IMR-90 (cell line): Measurements from ENCODE around the gene OSBP. TPM values are rescaled to one million over a fixed set of nuclear protein-coding genes. Genes with fewer than 3 reads are reported as not detected.
A peak's percentile ranks its signal among the peaks of the same experiment; 100 is the strongest.

Experiments used
- ATAC-seq: fragments of 200-7000 bp; cut with Tn5 transposase; 2 replicates; pipeline ENCODE4 v1.9.1; 2020; ENCODE audit warnings: low read depth, mild to moderate bottlenecking, moderate library complexity
- BruUV-seq: library from RNA; stranded (reverse); fragments of 400-500 nt; replicated peaks from 2 replicates; lab custom pipeline; 2021; lab: Mats Ljungman, UMichigan
- CTCF ChIA-PET: fragments of 300-600 bp; formaldehyde crosslinking; extraction: SDS; loops from one replicate; lab custom pipeline; 2021; ENCODE audit warnings: antibody characterized with exemption; lab: Yijun Ruan, JAX
- POLR2A ChIA-PET: fragments of 300-600 bp; sonication (Branson Sonifier 250); formaldehyde crosslinking; loops from one replicate; lab custom pipeline; 2022; ENCODE audit warnings: antibody characterized with exemption; ENCODE audit not compliant: unreplicated experiment; lab: Charles Lee
- DNase-seq: peaks from one replicate; pipeline ENCODE4 v3.0.0; 2013
- H2AFZ ChIP-seq: replicated peaks from 2 replicates; pipeline ENCODE3; 2013; ENCODE audit warnings: low read length, mild to moderate bottlenecking; ENCODE audit not compliant: poor library complexity
- H2AK5ac ChIP-seq: 2 replicates; pipeline ENCODE4 v1.6.1; 2013; ENCODE audit warnings: low read depth, low read length, inconsistent platforms
- H2AK9ac ChIP-seq: replicated peaks from 2 replicates; pipeline ENCODE3; 2013; ENCODE audit warnings: mild to moderate bottlenecking, low read depth, low read length, moderate library complexity; ENCODE audit not compliant: poor library complexity
- H2BK120ac ChIP-seq: 2 replicates; pipeline ENCODE4 v1.6.1; 2013; ENCODE audit warnings: low read depth, low read length, inconsistent platforms
- H2BK15ac ChIP-seq: 3 replicates; pipeline ENCODE4 v1.6.1; 2013; ENCODE audit warnings: low read depth, low read length, inconsistent platforms
- H2BK20ac ChIP-seq: 2 replicates; pipeline ENCODE4 v1.6.1; 2013; ENCODE audit warnings: low read depth, mild to moderate bottlenecking, inconsistent platforms, low read length, moderate library complexity
- H2BK5ac ChIP-seq: 2 replicates; pipeline ENCODE4 v1.6.1; 2013; ENCODE audit warnings: mild to moderate bottlenecking, low read depth, low read length, inconsistent platforms; ENCODE audit not compliant: poor library complexity, severe bottlenecking
- H3K14ac ChIP-seq: replicated peaks from 2 replicates; pipeline ENCODE4 v1.6.1; 2013; ENCODE audit warnings: low read depth, low read length, inconsistent platforms
- H3K18ac ChIP-seq: 2 replicates; pipeline ENCODE4 v1.6.1; 2013; ENCODE audit warnings: low read depth, low read length, control low read depth
- H3K23ac ChIP-seq: 2 replicates; pipeline ENCODE4 v1.6.1; 2013; ENCODE audit warnings: low read depth, low read length, inconsistent platforms
- H3K27ac ChIP-seq: 2 replicates; pipeline ENCODE4 v1.5.1; 2013; ENCODE audit warnings: mild to moderate bottlenecking, control low read depth, low read length; ENCODE audit not compliant: insufficient read depth
- H3K27me3 ChIP-seq: 2 replicates; pipeline ENCODE4 v1.6.1; 2013; ENCODE audit warnings: low read length; ENCODE audit not compliant: control insufficient read depth, insufficient read depth
- H3K36me3 ChIP-seq: 2 replicates; pipeline ENCODE4 v1.6.1; 2013; ENCODE audit warnings: low read length, mixed read lengths; ENCODE audit not compliant: control insufficient read depth, insufficient read depth
- H3K4ac ChIP-seq: 2 replicates; pipeline ENCODE4 v1.6.1; 2013; ENCODE audit warnings: low read depth, low read length, inconsistent platforms
- H3K4me1 ChIP-seq: 2 replicates; pipeline ENCODE4 v1.6.1; 2013; ENCODE audit warnings: low read length, mixed read lengths; ENCODE audit not compliant: control insufficient read depth, insufficient read depth
- H3K4me2 ChIP-seq: 2 replicates; pipeline ENCODE4 v1.6.1; 2013; ENCODE audit warnings: low read depth, mild to moderate bottlenecking, control low read depth, low read length, moderate library complexity
- H3K4me3 ChIP-seq: 2 replicates; pipeline ENCODE4 v1.5.1; 2013; ENCODE audit warnings: low read depth, mild to moderate bottlenecking, control low read depth, low read length, moderate library complexity; ENCODE audit not compliant: insufficient read depth
- H3K56ac ChIP-seq: 2 replicates; pipeline ENCODE4 v1.6.1; 2013; ENCODE audit warnings: low read length, inconsistent platforms; ENCODE audit not compliant: insufficient read depth; ENCODE audit errors: extremely low read depth
- H3K79me1 ChIP-seq, 2 experiments: 2 replicates each; pipeline ENCODE4 v1.6.1; 2013; ENCODE audit warnings: low read length in 2 of 2, inconsistent platforms in 1 of 2, low read depth in 1 of 2
- H3K9ac ChIP-seq: 2 replicates; pipeline ENCODE4 v1.6.1; 2013; ENCODE audit warnings: low read depth, low read length, control low read depth
- H3K9me1 ChIP-seq: 2 replicates; pipeline ENCODE4 v1.6.1; 2013; ENCODE audit warnings: low read length, inconsistent platforms; ENCODE audit not compliant: insufficient read depth
- H3K9me3 ChIP-seq: 2 replicates; pipeline ENCODE4 v1.6.1; 2013; ENCODE audit warnings: low read length; ENCODE audit not compliant: control insufficient read depth, insufficient read depth
- H4K20me1 ChIP-seq: 2 replicates; pipeline ENCODE4 v1.6.1; 2013; ENCODE audit warnings: low read length, inconsistent platforms; ENCODE audit not compliant: insufficient read depth
- H4K5ac ChIP-seq: 2 replicates; pipeline ENCODE4 v1.6.1; 2013; ENCODE audit warnings: mild to moderate bottlenecking, low read depth, low read length, control low read depth
- H4K8ac ChIP-seq, 2 experiments: 2 replicates each; pipeline ENCODE4 v1.6.1; 2013; ENCODE audit warnings: low read depth in 2 of 2, low read length in 2 of 2, control low read depth in 1 of 2, inconsistent platforms in 1 of 2
- H4K91ac ChIP-seq: 2 replicates; pipeline ENCODE4 v1.6.1; 2013; ENCODE audit warnings: low read depth, low read length, inconsistent platforms; ENCODE audit not compliant: insufficient read depth
- BHLHE40 ChIP-seq: fragments of 150-350 bp; IDR thresholded peaks from 2 replicates; pipeline ENCODE4 v1.6.1; 2016; ENCODE audit warnings: mild to moderate bottlenecking, low read depth, low read length
- CEBPB ChIP-seq: IDR thresholded peaks from 2 replicates; pipeline ENCODE4 v1.6.1; 2012; ENCODE audit warnings: low read depth, low read length, improper control_type of control experiment
- CTCF ChIP-seq: conservative IDR thresholded peaks from 2 replicates; pipeline ENCODE4 v1.5.1; 2012; ENCODE audit warnings: mild to moderate bottlenecking, low read depth, low read length, improper control_type of control experiment
- ELK1 ChIP-seq: fragments of 150-350 bp; IDR thresholded peaks from 2 replicates; pipeline ENCODE4 v1.6.1; 2016; ENCODE audit warnings: low read depth, mild to moderate bottlenecking, low read length, moderate library complexity, borderline replicate concordance
- FOS ChIP-seq: fragments of 150-350 bp; IDR thresholded peaks from 2 replicates; pipeline ENCODE4 v1.6.1; 2016; ENCODE audit warnings: low read depth, low read length
- MAFK ChIP-seq: IDR thresholded peaks from 2 replicates; pipeline ENCODE4 v1.6.1; 2012; ENCODE audit warnings: low read depth, low read length, improper control_type of control experiment
- MAZ ChIP-seq: IDR thresholded peaks from 2 replicates; pipeline ENCODE4 v1.6.1; 2012; ENCODE audit warnings: low read depth, mild to moderate bottlenecking, low read length, improper control_type of control experiment, moderate library complexity, borderline replicate concordance
- MXI1 ChIP-seq: IDR thresholded peaks from 2 replicates; pipeline ENCODE4 v1.6.1; 2012; ENCODE audit warnings: low read depth, mild to moderate bottlenecking, low read length, moderate library complexity, borderline replicate concordance
- NFE2L2 ChIP-seq: fragments of 150-350 bp; IDR thresholded peaks from 2 replicates; pipeline ENCODE4 v1.6.1; 2016; ENCODE audit warnings: low read depth, mild to moderate bottlenecking, low read length
- POLR2A ChIP-seq: IDR thresholded peaks from 2 replicates; pipeline ENCODE4 v1.6.1; 2012; ENCODE audit warnings: mild to moderate bottlenecking, low read depth, low read length
- RAD21 ChIP-seq: IDR thresholded peaks from 2 replicates; pipeline ENCODE4 v1.6.1; 2012; ENCODE audit warnings: low read length, improper control_type of control experiment
- RFX5 ChIP-seq: IDR thresholded peaks from 2 replicates; pipeline ENCODE4 v1.8.0; 2012; ENCODE audit warnings: low read depth, mild to moderate bottlenecking, low read length, moderate library complexity
- SMC3 ChIP-seq: fragments of 150-350 bp; IDR thresholded peaks from 2 replicates; pipeline ENCODE4 v1.6.1; 2016; ENCODE audit warnings: low read depth, mild to moderate bottlenecking, antibody characterized with exemption, low read length, moderate library complexity
- WGBS, 2 experiments: methylation state at CpG; one replicate each; pipeline versions ENCODE4 v1.1.5 to v1.1.7; 2013; ENCODE audit warnings: missing lambda C conversion rate in 2 of 2; ENCODE audit not compliant: insufficient read length in 1 of 2; ENCODE audit errors: extremely low coverage in 2 of 2; 5-methylcytosine and 5-hydroxymethylcytosine counted together
- dilution Hi-C: fragments of 300-500 bp; cut with HindIII; formaldehyde crosslinking; loops from one replicate; pipeline ENCODE4 v1.14.3; 2018; ENCODE audit warnings: low sequenced_read_pairs; ENCODE audit not compliant: unreplicated experiment
- in situ Hi-C: fragments of 300-500 bp; cut with MboI; formaldehyde crosslinking; loops from 3 replicates; pipeline ENCODE4 v1.14.3; 2019; ENCODE audit warnings: low sequenced_read_pairs, inconsistent platforms, mixed read lengths
- intact Hi-C: fragments of 100-400 bp; cut with micrococcal nuclease; formaldehyde crosslinking; loops from 2 replicates; pipeline ENCODE4 v1.10.0; 2022
- polyA plus RNA-seq, 3 experiments: library from polyadenylated mRNA; depleted of rRNA; stranded (reverse); fragments of >200 nt; gene quantifications; 2 replicates each; pipeline ENCODE4 v1.2.3, GENCODE V29; 2012; ENCODE audit warnings: low replicate concordance in 1 of 3
- total RNA-seq: library from RNA; depleted of rRNA; stranded (reverse); fragments of >200 nt; gene quantifications from 2 replicates; pipeline ENCODE4 v1.2.3, GENCODE V29; 2012

OSBP gene
- total and polyA plus RNA-seq, 2 of the 4 experiments (the other 2 are of a cell fraction), result 22.1 to 27.4 TPM

DNA sequence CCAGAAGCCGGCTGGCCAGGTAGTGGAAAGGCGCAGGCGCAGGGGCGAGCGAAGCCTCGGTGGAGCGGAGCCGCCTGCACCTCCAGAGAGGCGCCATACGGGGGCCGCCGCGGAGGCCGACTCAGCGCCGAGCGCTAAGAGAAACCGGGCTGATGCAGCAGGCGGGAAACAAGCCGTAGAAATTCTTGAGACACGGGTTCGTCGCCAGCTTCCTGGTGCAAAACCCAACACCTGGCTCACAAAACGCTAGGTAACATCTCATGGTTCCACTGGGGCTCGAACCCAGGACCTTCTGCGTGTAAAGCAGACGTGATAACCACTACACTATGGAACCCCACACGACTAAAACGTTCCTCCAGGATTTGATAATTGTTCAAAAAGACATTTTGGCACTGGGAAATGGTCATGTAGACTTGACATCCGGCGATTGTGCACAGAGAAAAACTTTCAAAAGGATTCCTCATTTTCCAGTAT lies 65.2 kb downstream of the OSBP start:
- in situ Hi-C loops (loop anchor here (10.0 to 25.0 kb wide), 2 partner anchors 254 to 963 kb away; partner anchors contain the start of genes LPXN and ZFP91), intact Hi-C loops (loop anchor here (1.0 to 10.0 kb wide), 4 partner anchors 13 to 976 kb away; partner anchors contain the start of genes LPXN, PATL1 and ZFP91), dilution Hi-C loops (no loop called here)
- Histone ChIP-seq H4K8ac (peak overlapping the region in 1 of 2 experiments; percentile 71; a peak in 1 of 4 replicates), H3K27ac (peak overlapping the region; percentile 48; the same call in 1 of the 2 replicates), H3K14ac (peak overlapping the region; percentile 54), H4K91ac (no peak overlapping the region), H3K9ac (peak overlapping the region; percentile 55), H3K4ac (peak overlapping the region; percentile 74), H3K23ac (0 out of 2 replicates have a peak overlapping the region, but pooled peaks have one; percentile 23), H3K4me3 (peak overlapping the region; percentile 54), H2BK15ac (no peak overlapping the region), H2BK5ac (peak overlapping the region; percentile 80), H3K56ac (peak overlapping the region; percentile 25), H2BK120ac (peak overlapping the region; percentile 31; the same call in 1 of the 2 replicates), H4K20me1 (peaks cover 10% of the 10 kb centered on the region), H2AK9ac (peak overlapping the region; percentile 7), H3K9me1 (no peaks in the 10 kb centered on the region), H3K79me1 (no peaks in the 10 kb centered on the region), H3K9me3 (no peaks in the 10 kb centered on the region), H2AK5ac (no peak overlapping the region), H2BK20ac (peak overlapping the region; percentile 12; the same call in 1 of the 2 replicates), H3K4me1 (0 out of 2 replicates have a peak, but pooled peaks cover 2% of the 10 kb centered on the region), H2AFZ (peak overlapping the region; percentile 85), H3K4me2 (peak overlapping the region; percentile 84), H3K36me3 (no peaks in the 10 kb centered on the region), H3K18ac (peak overlapping the region; percentile 40), H3K27me3 (no peaks in the 10 kb centered on the region), H4K5ac (0 out of 2 replicates have a peak overlapping the region, but pooled peaks have one; percentile 7)
- BruUV-seq, result no TSS peak
- ChIA-PET CTCF (interaction anchor here (1.5 to 1.7 kb wide), 2 partner anchors 11 to 13 kb away, joined by 3 read pairs; no protein-coding TSS in a partner anchor), POLR2A (no interaction called here)
- TF ChIP-seq FOS, result peak; percentile 91
- TF ChIP-seq ELK1, result no peak
- peak; percentile 33 for TF ChIP-seq RAD21
- no peak for TF ChIP-seq NFE2L2
- no peak for TF ChIP-seq RFX5
- no peak for TF ChIP-seq CEBPB
- TF ChIP-seq CTCF, result peak; percentile 49
- peak; percentile 28; the same call in 1 of the 2 replicates for TF ChIP-seq MAZ
- no peak; the same call in 1 of the 2 replicates for TF ChIP-seq MAFK
- TF ChIP-seq MXI1, result no peak
- TF ChIP-seq SMC3, result peak; percentile 18; the same call in 1 of the 2 replicates
- TF ChIP-seq POLR2A, result no peak
- no peak; the same call in 1 of the 2 replicates for TF ChIP-seq BHLHE40
- ATAC-seq, result peak; percentile 90
- 1% methylated on average over 22 of the region's 31 CpGs; no CpG with 5 or more reads in 1 of the 2 experiments for WGBS, 2 experiments
- DNase-seq, result peak; percentile 97
